AG04450 (cell line): ENCODE results near the gene FAT2. TPM values are rescaled to one million over a fixed set of nuclear protein-coding genes. Genes with fewer than 3 reads are reported as not detected.

ENCODE experiments used
- CTCF ChIA-PET: fragments of 300-600, 350-600 bp; formaldehyde crosslinking; extraction: SDS; loops from one replicate; lab custom pipeline; 2022; ENCODE audit warnings: antibody characterized with exemption, inconsistent platforms; lab: Charles Lee
- POLR2A ChIA-PET: fragments of 350-600 bp; formaldehyde crosslinking; extraction: SDS; loops from one replicate; lab custom pipeline; 2021; ENCODE audit warnings: antibody characterized with exemption, inconsistent platforms; lab: Yijun Ruan, JAX
- DNase-seq: peaks from one replicate; pipeline ENCODE4 v3.0.0-alpha.2; 2011; ENCODE audit warnings: low read depth, low spot score
- H3K27ac ChIP-seq: one replicate; pipeline ENCODE4 v1.5.1; 2012; ENCODE audit warnings: low read depth, low read length, control low read depth
- H3K27me3 ChIP-seq: one replicate; pipeline ENCODE4 v1.6.0; 2012; ENCODE audit warnings: low read length; ENCODE audit not compliant: control insufficient read depth, insufficient read depth
- H3K4me3 ChIP-seq: 2 replicates; pipeline ENCODE4 v1.5.1; 2011; ENCODE audit warnings: mild to moderate bottlenecking, low read depth, low read length, control low read depth
- H3K9me3 ChIP-seq: 2 replicates; pipeline ENCODE4 v1.5.1; 2012; ENCODE audit warnings: low read length; ENCODE audit not compliant: control insufficient read depth, insufficient read depth
- CTCF ChIP-seq: IDR thresholded peaks from 2 replicates; pipeline ENCODE4 v1.5.1; 2011; ENCODE audit warnings: low read depth, low read length, control low read depth, inconsistent platforms
- polyA plus RNA-seq: library from polyadenylated mRNA; depleted of rRNA; stranded (reverse); fragments of >200 nt; gene quantifications from 2 replicates; pipeline ENCODE4 v1.2.3, GENCODE V29; 2011

Gene FAT2
- polyA plus RNA-seq, 1 experiment = 0.01 TPM

GRCh38 chr5:151632524-151632923 lies 41.4 kb upstream of the FAT2 start:
- Histone ChIP-seq H3K9me3 (no peaks in the 10 kb centered on the region), H3K4me3 (no peak overlapping the region), H3K27me3 (peaks cover 10% of the 10 kb centered on the region), H3K27ac (no peak overlapping the region)
- no peak for DNase-seq
- no peak for TF ChIP-seq CTCF
- ChIA-PET CTCF (no interaction called here), POLR2A (no interaction called here)

GRCh38 chr5:151631941-151632340 lies 40.8 kb upstream of the FAT2 start:
- ChIA-PET POLR2A (no interaction called here), CTCF (no interaction called here)
- no peak for TF ChIP-seq CTCF
- Histone ChIP-seq H3K9me3 (no peaks in the 10 kb centered on the region), H3K27me3 (peaks cover 11% of the 10 kb centered on the region), H3K4me3 (no peak overlapping the region), H3K27ac (no peak overlapping the region)
- DNase-seq = no peak

- Histone ChIP-seq H3K9me3 (no peaks in the 10 kb centered on the region), H3K4me3 (no peak overlapping the region), H3K27ac (no peak overlapping the region), H3K27me3 (peaks cover 7% of the 10 kb centered on the region)
- ChIA-PET POLR2A (no interaction called here), CTCF (interaction anchor here (3.8 kb wide), 1 partner anchor 22 kb away, joined by 16 read pairs; no protein-coding TSS in a partner anchor)
- no peak for TF ChIP-seq CTCF
- no peak for DNase-seq
These were observed 39.0 kb upstream of the FAT2 start for GRCh38 chr5:151630088-151630487.

GRCh38 chr5:151628112-151628823 lies 37.1 kb upstream of the FAT2 start:
- Histone ChIP-seq H3K27ac (no peak overlapping the region), H3K9me3 (no peaks in the 10 kb centered on the region), H3K27me3 (peaks cover 5% of the 10 kb centered on the region), H3K4me3 (no peak overlapping the region)
- TF ChIP-seq CTCF = no peak
- ChIA-PET CTCF (interaction anchor here (3.8 kb wide), 1 partner anchor 23 kb away, joined by 16 read pairs; no protein-coding TSS in a partner anchor), POLR2A (no interaction called here)
- no peak for DNase-seq

GRCh38 chr5:151627650-151628049 lies 36.5 kb upstream of the FAT2 start:
- DNase-seq = no peak
- Histone ChIP-seq H3K27ac (no peak overlapping the region), H3K9me3 (no peaks in the 10 kb centered on the region), H3K4me3 (no peak overlapping the region), H3K27me3 (peaks cover 5% of the 10 kb centered on the region)
- POLR2A ChIA-PET = no interaction called here
- CTCF ChIA-PET = interaction anchor here (0.8 to 3.8 kb wide), 2 partner anchors 24 to 180 kb away, joined by 4 to 16 read pairs; partner anchors contain the start of gene SLC36A1
- TF ChIP-seq CTCF = no peak
